HCEC 1CT (cell line): ENCODE measurements around the gene ITGB3.
A peak's percentile ranks its signal among the peaks of the same experiment; 100 is the strongest.
"Not testable (repeated sequence)": the region's sequence is repeated elsewhere in the genome, so short reads cannot be mapped to it uniquely, and the experiment has no call there.

Experiments
- DNase-seq: peaks from one replicate; pipeline ENCODE4 v3.0.0-alpha.2; 2017

The ITGB3 gene

GRCh38 chr17:47253541-47254402, at the start of gene ITGB3:
Gene ITGB3 (plus strand): TSS chr17:47253827. CDS start chr17:47253862, 35 bp downstream.
- peak; percentile 87 for DNase-seq

DNA sequence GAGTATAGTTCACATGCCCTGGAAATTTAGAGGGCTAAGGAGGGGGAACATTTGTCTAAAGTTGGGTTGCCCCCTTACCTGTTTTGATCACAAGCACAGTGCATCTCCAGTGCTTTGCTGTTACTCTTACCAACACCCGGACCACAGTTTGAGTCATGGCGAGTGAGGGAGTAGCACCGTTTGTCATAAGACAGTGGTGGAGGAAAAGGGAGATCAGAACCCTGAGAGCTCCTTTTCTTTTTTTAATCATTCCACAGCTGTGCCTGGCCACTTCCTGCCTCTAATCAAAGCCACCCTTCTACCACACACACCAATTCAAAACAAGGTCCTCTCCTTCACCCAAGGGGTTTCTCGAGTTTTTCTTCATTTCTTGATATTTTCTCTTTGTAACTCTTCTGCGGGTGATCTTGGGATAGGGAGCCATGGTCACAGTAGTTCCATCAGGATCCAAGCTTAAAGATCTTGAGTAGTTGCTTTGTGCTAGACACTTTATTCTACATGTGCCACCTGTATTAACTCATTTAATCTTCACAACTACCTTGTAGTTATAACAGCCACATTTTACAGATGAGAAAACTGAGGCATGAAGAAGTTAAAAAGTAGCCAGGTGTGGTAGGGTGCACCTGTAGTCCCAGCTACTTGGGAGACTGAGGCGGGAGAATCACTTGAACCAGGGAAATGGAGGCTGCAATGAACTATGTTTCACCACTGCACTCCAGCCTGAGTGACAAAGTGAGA, 49.5 kb upstream of the ITGB3 start:
- peak; percentile 66 for DNase-seq

GRCh38 chr17:47204722-47205418, 48.8 kb upstream of the ITGB3 start:
- DNase-seq: peak; percentile 62

GRCh38 chr17:47205419-47205963, 48.1 kb upstream of the ITGB3 start:
- DNase-seq: peak; percentile 43

GRCh38 chr17:47207143-47208067, 46.2 kb upstream of the ITGB3 start:
- no peak for DNase-seq

- no peak for DNase-seq
Observed at GRCh38 chr17:47208744-47209488, 44.7 kb upstream of the ITGB3 start, which contains the start of gene MYL4. Gene MYL4 (plus strand): TSS chr17:47209348. CDS start chr17:47209423, 75 bp downstream.

- DNase-seq: no peak
Observed at GRCh38 chr17:47209499-47209898, 44.1 kb upstream of the ITGB3 start.

GRCh38 chr17:47210105-47210504, 43.5 kb upstream of the ITGB3 start:
- no peak for DNase-seq

- no peak for DNase-seq
Observed at GRCh38 chr17:47210779-47211178, 42.8 kb upstream of the ITGB3 start.

DNA sequence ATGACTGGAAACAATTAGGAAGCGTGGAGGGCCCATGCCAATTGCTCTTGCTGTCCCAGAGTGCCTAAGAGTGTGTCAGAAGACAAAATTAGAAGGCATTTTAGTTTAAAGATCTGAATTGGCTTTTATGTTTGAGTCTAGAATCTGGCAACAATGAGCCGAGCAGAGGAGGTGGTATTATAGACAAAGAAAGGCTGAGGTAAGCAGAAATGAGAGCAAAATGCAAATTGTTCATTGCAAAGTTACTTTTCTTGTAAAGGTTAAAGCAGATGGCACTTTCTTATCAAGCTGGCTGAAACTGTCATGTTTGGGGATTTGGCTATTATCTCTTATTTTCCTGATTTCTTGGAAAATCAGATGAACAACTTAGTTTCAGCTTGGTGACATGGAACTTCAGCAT, 41.2 kb upstream of the ITGB3 start:
- DNase-seq: no peak

GRCh38 chr17:47213540-47213939, 40.1 kb upstream of the ITGB3 start:
- DNase-seq: no peak

DNA sequence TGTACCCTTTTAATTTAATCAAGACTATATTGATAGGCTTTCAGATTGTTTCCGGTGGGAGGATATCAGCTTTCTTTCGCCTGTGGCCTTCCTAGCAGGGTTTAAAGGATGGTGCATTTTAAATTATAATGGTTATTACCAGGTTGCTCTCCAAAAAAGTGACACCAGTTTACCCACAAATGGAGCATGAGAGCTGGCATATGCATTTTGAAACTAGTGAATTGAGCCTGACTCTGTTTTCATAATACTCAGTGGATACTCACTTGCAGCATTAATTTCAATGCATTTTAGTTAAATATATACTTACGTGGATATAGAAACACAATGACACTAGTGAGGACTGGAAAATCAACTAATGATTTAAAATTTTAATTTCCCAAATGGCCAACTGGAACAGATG, 38.7 kb upstream of the ITGB3 start:
- DNase-seq: no peak

GRCh38 chr17:47216821-47217220, 36.8 kb upstream of the ITGB3 start:
- not testable (repeated sequence) for DNase-seq

GRCh38 chr17:47217279-47217678, 36.3 kb upstream of the ITGB3 start:
- not testable (repeated sequence) for DNase-seq

DNA sequence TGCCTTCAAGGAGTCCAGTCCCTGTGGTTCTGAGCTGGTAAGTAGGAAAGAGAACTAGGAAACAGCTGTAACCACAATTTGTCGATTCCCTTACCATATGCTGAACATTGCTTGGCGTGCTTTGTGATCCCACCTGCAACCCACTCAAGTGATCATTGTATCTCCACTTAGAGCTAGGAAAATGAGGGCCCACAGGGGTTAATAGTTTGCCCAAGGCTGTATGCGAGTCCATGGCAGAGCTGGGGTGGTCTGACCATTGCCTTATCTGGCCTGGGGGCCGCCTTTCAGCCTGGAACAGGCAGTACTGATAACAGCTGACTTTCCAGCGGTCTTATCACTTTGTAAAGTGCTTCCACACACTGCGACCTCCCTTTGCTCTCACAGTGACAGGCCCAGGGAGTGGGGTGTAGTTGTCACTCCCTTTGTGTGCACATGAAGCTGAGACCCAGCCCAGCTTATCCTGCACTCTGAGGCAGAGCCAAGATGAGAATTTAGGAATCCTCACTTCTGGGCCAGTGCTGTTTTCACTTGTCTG, 34.7 kb upstream of the ITGB3 start:
- no peak for DNase-seq

DNA sequence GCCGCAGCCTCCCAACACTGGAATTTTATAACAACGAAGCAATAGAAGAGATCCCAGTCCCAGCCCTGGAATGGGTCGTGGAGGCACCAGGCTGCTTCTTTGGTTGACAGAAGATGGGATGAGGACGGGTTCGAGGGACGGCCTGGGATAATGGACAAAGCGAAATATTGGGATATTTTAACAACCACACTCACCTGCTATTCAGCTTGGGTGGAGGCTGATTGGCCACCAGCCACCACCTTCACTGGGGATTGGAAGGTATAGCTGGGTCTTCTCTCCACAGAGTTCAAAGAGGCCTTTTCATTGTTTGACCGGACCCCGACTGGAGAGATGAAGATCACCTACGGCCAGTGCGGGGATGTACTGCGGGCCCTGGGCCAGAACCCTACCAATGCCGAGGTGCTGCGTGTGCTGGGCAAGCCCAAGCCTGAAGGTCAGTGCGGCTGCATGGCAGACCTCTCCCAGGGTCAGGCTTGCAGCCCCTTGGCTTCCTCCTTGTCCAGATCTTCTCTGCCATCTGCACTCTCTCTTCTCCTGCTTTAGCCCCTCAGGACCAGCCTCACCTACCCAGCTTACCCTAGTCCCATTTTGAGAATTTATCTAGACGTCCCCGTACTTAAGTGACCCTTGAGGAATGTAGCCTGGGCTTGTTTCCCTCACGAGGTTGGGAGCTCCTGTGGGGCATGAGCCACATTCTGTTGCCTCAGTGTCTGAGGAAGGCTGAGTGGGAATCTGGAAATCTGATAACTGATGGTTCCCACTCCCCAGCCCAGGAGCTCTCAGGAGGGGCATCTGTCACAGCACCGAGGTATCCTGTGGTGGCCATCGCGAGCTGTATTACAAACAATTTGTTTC, 33.8 kb upstream of the ITGB3 start:
- no peak for DNase-seq

DNA sequence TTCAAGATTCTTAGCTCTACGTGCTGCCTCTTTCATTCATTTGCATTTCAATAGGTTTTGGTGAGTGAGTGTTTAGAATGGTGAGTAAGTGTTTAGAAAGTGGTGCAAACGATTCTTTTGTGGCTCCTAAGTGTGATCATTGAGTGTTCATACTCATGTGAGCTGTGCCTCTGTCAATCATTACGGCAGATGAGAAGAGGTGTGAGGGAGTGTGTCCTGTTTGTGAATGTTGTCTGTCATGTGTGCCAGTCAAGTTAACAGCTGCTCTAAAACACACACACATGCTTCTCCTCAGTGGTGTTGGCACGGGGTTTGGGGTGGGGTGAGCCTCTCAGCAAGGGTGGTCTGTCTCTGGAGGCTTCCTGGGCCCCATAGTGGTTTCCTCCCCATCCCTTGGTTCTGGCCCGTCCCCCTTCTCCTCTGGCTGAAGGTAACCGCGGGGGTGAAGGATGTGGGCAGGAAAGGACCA, 33.1 kb upstream of the ITGB3 start:
- no peak for DNase-seq

DNA sequence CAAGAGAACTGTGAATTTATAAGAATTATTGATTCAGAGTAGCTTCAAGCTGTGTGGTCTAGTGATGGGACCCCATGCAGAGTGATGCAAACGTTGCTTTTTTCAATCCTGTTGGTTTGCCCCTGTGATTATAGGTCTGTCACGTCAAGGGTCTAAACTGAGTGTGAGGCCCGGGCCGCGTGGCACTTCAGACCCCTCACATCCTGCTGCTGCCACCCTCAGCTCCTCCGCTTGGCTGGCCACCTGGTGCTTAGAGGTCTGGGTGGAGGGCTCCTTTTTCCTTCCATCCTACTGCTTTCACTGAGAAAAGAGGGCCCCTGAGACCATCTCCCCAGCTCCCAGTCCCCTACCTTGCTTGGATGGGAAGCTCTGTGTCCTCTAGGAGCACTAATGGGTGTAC, 32.5 kb upstream of the ITGB3 start:
- DNase-seq: no peak

DNA sequence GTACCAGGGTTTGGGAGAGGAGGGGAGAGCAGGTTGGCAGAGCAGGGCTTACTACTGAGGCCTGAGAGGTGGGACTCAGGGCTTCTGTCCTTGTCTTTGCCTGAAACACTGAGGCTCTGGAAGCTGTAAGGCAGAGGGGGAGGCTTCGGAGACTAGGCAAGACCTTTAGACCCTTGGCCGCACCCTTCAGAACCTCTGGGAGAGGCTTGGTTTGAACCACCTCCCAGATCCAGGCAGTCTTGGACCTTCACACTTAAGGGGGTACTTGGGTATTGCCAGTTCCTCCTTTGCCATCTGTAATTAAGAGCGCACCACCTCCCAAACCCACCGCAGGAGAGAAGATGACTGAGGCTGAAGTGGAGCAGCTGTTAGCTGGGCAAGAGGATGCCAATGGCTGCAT, 31.6 kb upstream of the ITGB3 start:
- DNase-seq: no peak

DNA sequence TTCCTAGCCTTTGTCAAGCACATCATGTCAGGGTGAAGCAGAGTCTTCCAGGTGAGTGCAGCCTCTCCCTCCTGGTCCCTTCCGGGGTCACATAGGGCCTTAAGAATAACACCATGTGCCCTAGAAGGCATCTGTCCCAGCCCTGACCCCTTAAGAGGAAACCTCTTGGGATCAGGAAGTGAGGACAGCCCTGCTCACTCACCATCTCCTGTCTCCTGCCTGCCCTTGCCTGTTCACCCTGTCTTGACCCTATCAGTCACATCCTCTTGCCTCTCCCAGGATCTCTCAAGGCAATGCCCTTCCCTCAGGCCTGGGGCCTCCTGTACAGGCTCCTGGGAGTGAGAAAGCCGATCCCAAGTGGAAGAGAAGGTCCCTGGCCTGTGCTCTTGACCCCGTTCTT, 30.6 kb upstream of the ITGB3 start:
- peak; percentile 56 for DNase-seq
